M059J (cell line): ENCODE measurements around the gene BMP7. TPM values are rescaled to one million over a fixed set of nuclear protein-coding genes. Genes with fewer than 3 reads are reported as not detected.
A peak's percentile ranks its signal among the peaks of the same experiment; 100 is the strongest.
"Not testable (repeated sequence)": the region's sequence is repeated elsewhere in the genome, so short reads cannot be mapped to it uniquely, and the experiment has no call there.

Experiments used
- DNase-seq: peaks from one replicate; pipeline ENCODE4 v3.0.0-alpha.2; 2012; ENCODE audit warnings: low read depth
- total RNA-seq: library from RNA; depleted of rRNA; stranded (reverse); fragments of >200 nt; shearing (Covaris generic); gene quantifications from 2 replicates; pipeline ENCODE4 v1.2.3, GENCODE V29; 2014

BMP7 gene
- total RNA-seq, 1 experiment from 2014 or later, result 0.22 TPM

GRCh38 chr20:57167971-57168701, 98.3 kb downstream of the BMP7 start:
- DNase-seq, result peak; percentile 74

GRCh38 chr20:57167292-57167655, 99.2 kb downstream of the BMP7 start:
- no peak for DNase-seq

GRCh38 chr20:57166568-57167291, 99.7 kb downstream of the BMP7 start:
- peak; percentile 69 for DNase-seq

GRCh38 chr20:57165427-57166004, 100.9 kb downstream of the BMP7 start:
- no peak for DNase-seq

- no peak for DNase-seq
These were observed 101.6 kb downstream of the BMP7 start for GRCh38 chr20:57164872-57165271.

- no peak for DNase-seq
These were observed 103.4 kb downstream of the BMP7 start for GRCh38 chr20:57163041-57163440.

GRCh38 chr20:57162362-57162652, 104.1 kb downstream of the BMP7 start:
- DNase-seq, result no peak

GRCh38 chr20:57161478-57162361, 104.7 kb downstream of the BMP7 start:
- no peak for DNase-seq

- DNase-seq, result peak; percentile 48
These were observed 105.5 kb downstream of the BMP7 start for GRCh38 chr20:57160985-57161384.

- DNase-seq, result no peak
These were observed 106.4 kb downstream of the BMP7 start for GRCh38 chr20:57159945-57160610.

GRCh38 chr20:57159193-57159851, 107.1 kb downstream of the BMP7 start:
- DNase-seq, result no peak

GRCh38 chr20:57158474-57158873, 108.0 kb downstream of the BMP7 start:
- no peak for DNase-seq

GRCh38 chr20:57157787-57158186, 108.7 kb downstream of the BMP7 start:
- DNase-seq, result not testable (repeated sequence)

GRCh38 chr20:57157106-57157691, 109.2 kb downstream of the BMP7 start:
- no peak for DNase-seq

- DNase-seq, result no peak
These were observed 110.3 kb downstream of the BMP7 start for GRCh38 chr20:57156011-57156729.

- no peak for DNase-seq
These were observed 111.0 kb downstream of the BMP7 start for GRCh38 chr20:57155415-57155814.

GRCh38 chr20:57153238-57153905, 113.1 kb downstream of the BMP7 start:
- no peak for DNase-seq

GRCh38 chr20:57152557-57152956, 113.9 kb downstream of the BMP7 start:
- no peak for DNase-seq

- no peak for DNase-seq
These were observed 115.9 kb downstream of the BMP7 start for GRCh38 chr20:57150559-57150958.
